Panc1 (cell line): ENCODE data around the gene NOLC1. TPM values are rescaled to one million over a fixed set of nuclear protein-coding genes. Genes with fewer than 3 reads are reported as not detected.

Source experiments
- ATAC-seq: fragments of 200-7000 bp; cut with Tn5 transposase; 2 replicates; pipeline ENCODE4 v1.9.1; 2020; ENCODE audit warnings: mild to moderate bottlenecking, moderate library complexity
- BruUV-seq: library from RNA; stranded (reverse); fragments of 400-500 nt; replicated peaks from 2 replicates; lab custom pipeline; 2021; lab: Mats Ljungman, UMichigan
- CTCF ChIA-PET: fragments of 300-600 bp; sonication (Branson Sonifier 250); formaldehyde crosslinking; loops from one replicate; lab custom pipeline; 2022; ENCODE audit warnings: antibody characterized with exemption; lab: Charles Lee
- POLR2A ChIA-PET: fragments of 300-600 bp; sonication (Branson Sonifier 250); formaldehyde crosslinking; loops from one replicate; lab custom pipeline; 2022; ENCODE audit warnings: antibody characterized with exemption; lab: Charles Lee
- DNase-seq: peaks from one replicate; pipeline ENCODE4 v3.0.0-alpha.2; 2010; ENCODE audit warnings: low read depth, low spot score
- H3K27ac ChIP-seq: 2 replicates; pipeline ENCODE4 v1.5.1; 2011; ENCODE audit warnings: mild to moderate bottlenecking, low read length, inconsistent platforms
- H3K27me3 ChIP-seq: fragments of 200-500 bp; sonication (Bioruptor generic); 2 replicates; pipeline ENCODE4 v1.6.0; 2014; ENCODE audit warnings: low read length, inconsistent platforms; ENCODE audit not compliant: control insufficient read depth, insufficient read depth
- H3K36me3 ChIP-seq: fragments of 200-500 bp; sonication (Bioruptor generic); 2 replicates; pipeline ENCODE4 v1.5.1; 2014; ENCODE audit warnings: inconsistent platforms, mild to moderate bottlenecking, low read length, moderate library complexity; ENCODE audit not compliant: control insufficient read depth, insufficient read depth
- H3K4me1 ChIP-seq: 2 replicates; pipeline ENCODE4 v1.5.1; 2011; ENCODE audit warnings: inconsistent platforms, mild to moderate bottlenecking, low read length, moderate library complexity; ENCODE audit not compliant: control insufficient read depth, insufficient read depth
- H3K4me3 ChIP-seq, 2 experiments: 2 replicates each; pipeline ENCODE4 v1.5.1; 2011 to 2012; ENCODE audit warnings: low read depth in 2 of 2, low read length in 2 of 2, mild to moderate bottlenecking in 2 of 2, inconsistent platforms in 1 of 2, moderate library complexity in 1 of 2
- H3K9me3 ChIP-seq: fragments of 200-500 bp; sonication (Bioruptor generic); 2 replicates; pipeline ENCODE4 v1.5.1; 2014; ENCODE audit warnings: low read depth, mild to moderate bottlenecking, inconsistent platforms, low read length, moderate library complexity; ENCODE audit not compliant: control insufficient read depth, insufficient read depth
- POLR2AphosphoS5 ChIP-seq: IDR thresholded peaks from 2 replicates; pipeline ENCODE4 v1.6.1; 2012; ENCODE audit warnings: mild to moderate bottlenecking, low read depth, low read length, moderate library complexity
- SIN3A ChIP-seq: IDR thresholded peaks from 2 replicates; pipeline ENCODE4 v1.6.1; 2012; ENCODE audit warnings: low read depth, mild to moderate bottlenecking, low read length, moderate library complexity, borderline replicate concordance; ENCODE audit not compliant: insufficient read depth
- TCF7L2 ChIP-seq: IDR thresholded peaks from 2 replicates; pipeline ENCODE4 v1.6.1; 2011; ENCODE audit warnings: mild to moderate bottlenecking, low read depth, low read length, inconsistent platforms
- in situ Hi-C: cut with HindIII; loops from 2 replicates; pipeline ENCODE4 v1.10.0; 2016; ENCODE audit warnings: low sequenced_read_pairs, low pct_unique_long_range_greater_than_20kb
- intact Hi-C: fragments of 100-400 bp; cut with micrococcal nuclease; formaldehyde crosslinking; loops from one replicate; pipeline ENCODE4 v1.10.0; 2022; ENCODE audit not compliant: unreplicated experiment
- total RNA-seq: library from RNA; stranded (reverse); gene quantifications from one replicate; pipeline ENCODE4 v1.2.1, GENCODE V29; 2021; ENCODE audit not compliant: unreplicated experiment
- TF ChIP-seq, protein P1 (sequence below): fragments of 450-650 bp; IDR thresholded peaks from 2 replicates; pipeline ENCODE4 v1.5.1; 2017; ENCODE audit warnings: mild to moderate bottlenecking
- TF ChIP-seq, protein P2 (sequence below), 2 experiments: IDR thresholded peaks; 2 replicates each; pipeline ENCODE4 v1.6.1; 2011 to 2012; ENCODE audit warnings: low read depth in 2 of 2, control low read depth in 1 of 2, low read length in 1 of 2, mild to moderate bottlenecking in 1 of 2, moderate library complexity in 1 of 2; ENCODE audit not compliant: insufficient read depth in 1 of 2

NOLC1 gene
- total RNA-seq, 1 experiment from 2014 or later: 182 TPM

DNA sequence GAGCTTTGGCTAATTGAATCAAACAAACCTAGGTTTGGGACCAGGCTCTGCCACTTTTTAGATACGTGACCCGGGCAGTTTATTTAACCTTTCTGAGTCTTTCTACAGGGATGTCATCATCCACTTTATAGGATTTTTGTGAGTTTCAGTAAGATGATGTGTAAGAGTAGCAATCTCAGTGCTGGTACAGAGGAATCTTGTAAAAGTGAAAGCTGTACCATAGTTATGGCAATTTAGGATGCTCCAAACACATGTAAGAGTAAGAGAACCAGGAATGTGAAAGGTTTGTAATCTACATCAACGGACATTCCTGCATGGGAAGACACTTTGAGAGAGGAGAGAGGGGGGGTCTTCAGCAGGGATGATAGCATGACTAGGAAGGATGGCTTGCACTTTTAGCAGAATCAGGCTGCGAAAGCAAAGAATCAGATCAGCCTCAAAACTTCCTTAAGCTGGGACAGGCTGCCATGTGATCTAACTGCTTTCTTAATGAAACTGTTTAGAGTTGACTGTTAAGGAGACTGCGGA is 968 bp downstream of the NOLC1 start:
- ATAC-seq (no peak), DNase-seq (no peak)
- intact Hi-C loops (no loop called here), in situ Hi-C loops (no loop called here)
- peaks cover 40% of the 10 kb centered on the region for H3K36me3 ChIP-seq
- no TSS peak for BruUV-seq
- no peak for TF ChIP-seq POLR2AphosphoS5
- TF ChIP-seq, protein P1, sequence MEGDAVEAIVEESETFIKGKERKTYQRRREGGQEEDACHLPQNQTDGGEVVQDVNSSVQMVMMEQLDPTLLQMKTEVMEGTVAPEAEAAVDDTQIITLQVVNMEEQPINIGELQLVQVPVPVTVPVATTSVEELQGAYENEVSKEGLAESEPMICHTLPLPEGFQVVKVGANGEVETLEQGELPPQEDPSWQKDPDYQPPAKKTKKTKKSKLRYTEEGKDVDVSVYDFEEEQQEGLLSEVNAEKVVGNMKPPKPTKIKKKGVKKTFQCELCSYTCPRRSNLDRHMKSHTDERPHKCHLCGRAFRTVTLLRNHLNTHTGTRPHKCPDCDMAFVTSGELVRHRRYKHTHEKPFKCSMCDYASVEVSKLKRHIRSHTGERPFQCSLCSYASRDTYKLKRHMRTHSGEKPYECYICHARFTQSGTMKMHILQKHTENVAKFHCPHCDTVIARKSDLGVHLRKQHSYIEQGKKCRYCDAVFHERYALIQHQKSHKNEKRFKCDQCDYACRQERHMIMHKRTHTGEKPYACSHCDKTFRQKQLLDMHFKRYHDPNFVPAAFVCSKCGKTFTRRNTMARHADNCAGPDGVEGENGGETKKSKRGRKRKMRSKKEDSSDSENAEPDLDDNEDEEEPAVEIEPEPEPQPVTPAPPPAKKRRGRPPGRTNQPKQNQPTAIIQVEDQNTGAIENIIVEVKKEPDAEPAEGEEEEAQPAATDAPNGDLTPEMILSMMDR: no peak
- TF ChIP-seq, protein P2, sequence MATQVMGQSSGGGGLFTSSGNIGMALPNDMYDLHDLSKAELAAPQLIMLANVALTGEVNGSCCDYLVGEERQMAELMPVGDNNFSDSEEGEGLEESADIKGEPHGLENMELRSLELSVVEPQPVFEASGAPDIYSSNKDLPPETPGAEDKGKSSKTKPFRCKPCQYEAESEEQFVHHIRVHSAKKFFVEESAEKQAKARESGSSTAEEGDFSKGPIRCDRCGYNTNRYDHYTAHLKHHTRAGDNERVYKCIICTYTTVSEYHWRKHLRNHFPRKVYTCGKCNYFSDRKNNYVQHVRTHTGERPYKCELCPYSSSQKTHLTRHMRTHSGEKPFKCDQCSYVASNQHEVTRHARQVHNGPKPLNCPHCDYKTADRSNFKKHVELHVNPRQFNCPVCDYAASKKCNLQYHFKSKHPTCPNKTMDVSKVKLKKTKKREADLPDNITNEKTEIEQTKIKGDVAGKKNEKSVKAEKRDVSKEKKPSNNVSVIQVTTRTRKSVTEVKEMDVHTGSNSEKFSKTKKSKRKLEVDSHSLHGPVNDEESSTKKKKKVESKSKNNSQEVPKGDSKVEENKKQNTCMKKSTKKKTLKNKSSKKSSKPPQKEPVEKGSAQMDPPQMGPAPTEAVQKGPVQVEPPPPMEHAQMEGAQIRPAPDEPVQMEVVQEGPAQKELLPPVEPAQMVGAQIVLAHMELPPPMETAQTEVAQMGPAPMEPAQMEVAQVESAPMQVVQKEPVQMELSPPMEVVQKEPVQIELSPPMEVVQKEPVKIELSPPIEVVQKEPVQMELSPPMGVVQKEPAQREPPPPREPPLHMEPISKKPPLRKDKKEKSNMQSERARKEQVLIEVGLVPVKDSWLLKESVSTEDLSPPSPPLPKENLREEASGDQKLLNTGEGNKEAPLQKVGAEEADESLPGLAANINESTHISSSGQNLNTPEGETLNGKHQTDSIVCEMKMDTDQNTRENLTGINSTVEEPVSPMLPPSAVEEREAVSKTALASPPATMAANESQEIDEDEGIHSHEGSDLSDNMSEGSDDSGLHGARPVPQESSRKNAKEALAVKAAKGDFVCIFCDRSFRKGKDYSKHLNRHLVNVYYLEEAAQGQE (IDR thresholded peaks at IDR 0.05; ENCODE audit: insufficient read depth in 1 of 2, low read depth in 2 of 2, low read length in 1 of 2): no peak
- TF ChIP-seq TCF7L2: no peak
- no peak for TF ChIP-seq SIN3A
- peaks cover 36% of the 10 kb centered on the region for H3K4me1 ChIP-seq
- peak overlapping the region; percentile 96 to 98 for H3K4me3 ChIP-seq
- peak overlapping the region; percentile 99 for H3K27ac ChIP-seq
- ChIA-PET POLR2A (interaction anchor here (0.6 kb wide), 1 partner anchor 18 kb away, joined by 3 read pairs; no protein-coding TSS in a partner anchor), CTCF (interaction anchor here (1.3 kb wide), 1 partner anchor 16 kb away, joined by 3 read pairs; no protein-coding TSS in a partner anchor)
- no peaks in the 10 kb centered on the region for H3K27me3 ChIP-seq
- H3K9me3 ChIP-seq: no peaks in the 10 kb centered on the region

- H3K4me3 ChIP-seq: peak overlapping the region in 1 of 2 experiments; percentile 96; a peak in 1 of 4 replicates
- intact Hi-C loops: no loop called here
Measured at GRCh38 chr10:102154466-102155116, 2.4 kb downstream of the NOLC1 start.

More at GRCh38 chr10:102154466-102155116, 2.4 kb downstream of the NOLC1 start:
- in situ Hi-C loops: no loop called here
- Histone ChIP-seq H3K4me1 (peaks cover 36% of the 10 kb centered on the region), H3K9me3 (no peaks in the 10 kb centered on the region), H3K27me3 (no peaks in the 10 kb centered on the region), H3K27ac (no peak overlapping the region), H3K36me3 (peaks cover 42% of the 10 kb centered on the region)
- DNase-seq: no peak
- TF ChIP-seq SIN3A (no peak), TCF7L2 (no peak), POLR2AphosphoS5 (no peak)
- TF ChIP-seq, protein P2 (IDR thresholded peaks at IDR 0.05; ENCODE audit: insufficient read depth in 1 of 2, low read depth in 2 of 2, low read length in 1 of 2): no peak
- TF ChIP-seq, protein P1: no peak
- POLR2A ChIA-PET: no interaction called here
- no peak for ATAC-seq
- CTCF ChIA-PET: interaction anchor here (1.3 kb wide), 2 partner anchors 14 to 15 kb away, joined by 3 to 4 read pairs; no protein-coding TSS in a partner anchor
- BruUV-seq: no TSS peak
